Measurements from ENCODE around the gene TRPC4AP. TPM values are rescaled to one million over a fixed set of nuclear protein-coding genes. Genes with fewer than 3 reads are reported as not detected.

TRPC4AP gene
- total RNA-seq, 2 donors from 2014 or later, result 44.1 to 57.4 TPM

- DNase-seq (no peak), ATAC-seq (no peak)
- Histone ChIP-seq H3K4me3 (no peak overlapping the region), H3K9me3 (no peaks in the 10 kb centered on the region), H3K4me1 (no peaks in the 10 kb centered on the region), H3K36me3 (replicated peaks in 1 of 2; ENCODE audit: insufficient read depth in 1 of 2, low read depth in 2 of 2) (peaks cover 0 to 29% of the 10 kb centered on the region in 2 donors), H3K27me3 (no peaks in the 10 kb centered on the region), H3K27ac (no peak overlapping the region)
- 95 to 96% methylated on average over 18 to 23 of the region's 26 CpGs for WGBS, 2 donors
- intact Hi-C loops (cut with DNase I), result no loop called here
- no peak for TF ChIP-seq POLR2A (IDR thresholded peaks at IDR 0.05)
- TF ChIP-seq CTCF (IDR thresholded peaks at IDR 0.05), result no peak
Measured at GRCh38 chr20:34996243-34997028, 96.2 kb downstream of the TRPC4AP start.

- TF ChIP-seq POLR2A (IDR thresholded peaks at IDR 0.05), result no peak
- no peak for TF ChIP-seq CTCF (IDR thresholded peaks at IDR 0.05)
- 97 to 100% methylated on average over 3 to 7 of the region's 7 CpGs for WGBS, 2 donors
- H3K4me1 ChIP-seq, result no peaks in the 10 kb centered on the region
- DNase-seq (no peak), ATAC-seq (no peak)
- H3K27ac ChIP-seq, result no peak overlapping the region
- peaks cover 0 to 22% of the 10 kb centered on the region in 2 donors for H3K36me3 ChIP-seq (replicated peaks in 1 of 2; ENCODE audit: insufficient read depth in 1 of 2, low read depth in 2 of 2)
- no peaks in the 10 kb centered on the region for H3K9me3 ChIP-seq
- intact Hi-C loops (cut with DNase I), result no loop called here
- H3K27me3 ChIP-seq, result no peaks in the 10 kb centered on the region
- H3K4me3 ChIP-seq, result no peak overlapping the region
Measured at GRCh38 chr20:34995696-34996095, 96.9 kb downstream of the TRPC4AP start.

- H3K27me3 ChIP-seq, result no peaks in the 10 kb centered on the region
- TF ChIP-seq CTCF (IDR thresholded peaks at IDR 0.05), result no peak
- no peak for TF ChIP-seq POLR2A (IDR thresholded peaks at IDR 0.05)
- WGBS, 2 donors, result 92 to 93% methylated on average over 14 of the region's 14 CpGs
- no peak overlapping the region for H3K27ac ChIP-seq
- peaks cover 0 to 17% of the 10 kb centered on the region in 2 donors for H3K36me3 ChIP-seq (replicated peaks in 1 of 2; ENCODE audit: insufficient read depth in 1 of 2, low read depth in 2 of 2)
- DNase-seq (no peak), ATAC-seq (no peak)
- intact Hi-C loops (cut with DNase I), result no loop called here
- H3K4me3 ChIP-seq, result no peak overlapping the region
- H3K4me1 ChIP-seq, result no peaks in the 10 kb centered on the region
- H3K9me3 ChIP-seq, result no peaks in the 10 kb centered on the region
Measured at GRCh38 chr20:34995192-34995591, 97.4 kb downstream of the TRPC4AP start.

GRCh38 chr20:34994509-34995131 is 98.0 kb downstream of the TRPC4AP start:
- H3K27me3 ChIP-seq, result no peaks in the 10 kb centered on the region
- H3K4me3 ChIP-seq, result no peak overlapping the region
- 82 to 84% methylated on average over 11 to 14 of the region's 14 CpGs for WGBS, 2 donors
- H3K4me1 ChIP-seq, result no peaks in the 10 kb centered on the region
- no peak for DNase-seq
- intact Hi-C loops (cut with DNase I), result no loop called here
- no peak for ATAC-seq
- no peaks in the 10 kb centered on the region for H3K9me3 ChIP-seq
- no peak overlapping the region for H3K27ac ChIP-seq
- peaks cover 0 to 12% of the 10 kb centered on the region in 2 donors for H3K36me3 ChIP-seq (replicated peaks in 1 of 2; ENCODE audit: insufficient read depth in 1 of 2, low read depth in 2 of 2)
- TF ChIP-seq CTCF (IDR thresholded peaks at IDR 0.05), result no peak
- no peak for TF ChIP-seq POLR2A (IDR thresholded peaks at IDR 0.05)
